ENCODE measurements around the gene BAIAP2L2.
A peak's percentile ranks its signal among the peaks of the same experiment; 100 is the strongest.

Gene BAIAP2L2

GRCh38 chr22:38114484-38115398, 4.3 kb upstream of the BAIAP2L2 start:
- no peak overlapping the region for H3K27ac ChIP-seq
- no peak overlapping the region for H3K4me3 ChIP-seq
- H3K9ac ChIP-seq (ENCODE audit: insufficient read length): no peak overlapping the region
- H3K36me3 ChIP-seq (ENCODE audit: insufficient read depth, low read length): no peaks in the 10 kb centered on the region
- TF ChIP-seq EZH2 (IDR thresholded peaks at IDR 0.05) (no peak), FOXP2 (optimal IDR thresholded peaks at IDR 0.05; ENCODE audit: control extremely low read depth, extremely low read length, insufficient read depth) (no peak), POLR2AphosphoS5 (IDR thresholded peaks at IDR 0.05; ENCODE audit: borderline replicate concordance, low read depth, low read length) (no peak)
- H3K9me3 ChIP-seq (ENCODE audit: low read depth, low read length): no peaks in the 10 kb centered on the region
- peak; percentile 18 for DNase-seq (ENCODE audit: low read depth, low spot score)

GRCh38 chr22:38112381-38112780, 1.9 kb upstream of the BAIAP2L2 start:
- Histone ChIP-seq H3K9ac (ENCODE audit: insufficient read length) (no peak overlapping the region), H3K9me3 (ENCODE audit: low read depth, low read length) (no peaks in the 10 kb centered on the region), H3K36me3 (ENCODE audit: insufficient read depth, low read length) (no peaks in the 10 kb centered on the region), H3K27ac (no peak overlapping the region), H3K4me3 (no peak overlapping the region)
- no peak for DNase-seq (ENCODE audit: low read depth, low spot score)
- TF ChIP-seq EZH2 (IDR thresholded peaks at IDR 0.05): no peak
- no peak for TF ChIP-seq POLR2AphosphoS5 (IDR thresholded peaks at IDR 0.05; ENCODE audit: borderline replicate concordance, low read depth, low read length)
- no peak for TF ChIP-seq FOXP2 (optimal IDR thresholded peaks at IDR 0.05; ENCODE audit: control extremely low read depth, extremely low read length, insufficient read depth)

DNA sequence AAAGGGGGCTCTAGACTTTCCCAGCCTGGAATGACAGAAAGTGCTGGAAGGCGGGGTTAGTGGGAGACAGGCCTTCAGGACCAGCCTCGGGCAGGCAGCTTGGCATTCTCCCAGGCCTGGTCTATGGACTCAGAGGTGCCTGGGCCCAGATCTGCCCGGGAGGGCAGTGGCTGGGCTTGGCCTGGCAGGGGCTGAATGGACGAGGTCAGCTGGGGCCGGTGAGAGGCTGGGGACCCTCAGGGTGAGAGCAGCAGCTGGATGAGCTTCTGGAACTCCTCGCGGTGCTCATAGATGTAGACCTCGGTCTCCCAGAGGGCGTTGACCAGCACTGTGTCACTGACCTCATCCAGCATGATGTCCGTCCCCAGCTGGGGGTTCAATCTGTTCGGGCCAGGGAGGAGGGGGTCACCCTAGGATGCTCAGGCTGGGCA, 1.5 kb upstream of the BAIAP2L2 start:
- H3K9ac ChIP-seq (ENCODE audit: insufficient read length): no peak overlapping the region
- no peak for DNase-seq (ENCODE audit: low read depth, low spot score)
- H3K9me3 ChIP-seq (ENCODE audit: low read depth, low read length): no peaks in the 10 kb centered on the region
- H3K4me3 ChIP-seq: no peak overlapping the region
- H3K36me3 ChIP-seq (ENCODE audit: insufficient read depth, low read length): no peaks in the 10 kb centered on the region
- no peak for TF ChIP-seq POLR2AphosphoS5 (IDR thresholded peaks at IDR 0.05; ENCODE audit: borderline replicate concordance, low read depth, low read length)
- TF ChIP-seq EZH2 (IDR thresholded peaks at IDR 0.05): no peak
- no peak for TF ChIP-seq FOXP2 (optimal IDR thresholded peaks at IDR 0.05; ENCODE audit: control extremely low read depth, extremely low read length, insufficient read depth)
- no peak overlapping the region for H3K27ac ChIP-seq

DNA sequence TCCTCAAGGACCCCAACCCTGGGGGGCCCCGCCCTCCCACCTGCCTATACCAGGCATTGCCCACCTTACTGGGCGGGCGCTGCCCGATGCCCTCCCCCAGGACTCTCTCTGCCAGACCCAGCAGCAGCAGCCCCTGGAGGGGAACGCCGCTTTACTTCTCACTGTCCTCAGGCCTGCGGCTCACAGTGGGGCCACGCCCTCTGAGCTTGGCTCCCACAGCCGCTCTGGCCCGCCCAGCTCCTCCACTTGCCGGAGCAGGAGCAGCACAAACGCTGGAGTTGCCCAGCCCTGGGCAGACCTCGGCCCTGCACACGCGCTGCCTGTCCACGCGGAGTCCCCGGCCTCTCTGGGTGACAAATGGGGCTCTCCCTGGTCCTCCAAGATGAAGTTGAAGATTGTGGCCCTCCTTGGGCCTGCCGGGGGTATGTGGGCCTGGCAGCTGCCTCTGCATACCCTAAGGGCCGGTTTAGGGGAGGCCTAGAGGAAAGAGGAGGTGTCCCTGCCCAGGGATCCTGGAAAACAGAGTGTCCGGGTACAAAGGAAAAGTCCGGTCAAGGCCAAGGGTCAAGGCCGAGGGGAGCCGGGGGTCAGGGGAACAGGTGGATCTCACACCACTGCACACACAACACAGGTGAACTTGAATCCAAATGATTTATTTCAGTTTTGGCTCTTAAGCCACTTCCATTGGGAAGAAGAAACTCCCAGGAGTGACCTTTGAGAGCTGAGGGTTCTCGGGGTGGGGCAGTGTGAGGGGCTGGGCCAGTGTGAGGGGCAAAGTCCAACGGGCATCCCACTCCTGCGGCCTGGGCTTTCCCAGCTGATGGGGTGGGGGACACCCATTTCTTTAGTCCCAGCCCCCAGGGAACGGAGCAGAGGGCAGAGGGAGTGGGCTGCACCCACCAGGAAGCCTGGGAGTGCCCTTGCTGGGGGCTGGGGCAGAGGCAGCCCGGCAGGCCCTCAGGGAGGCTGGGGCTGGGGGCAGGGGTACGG, 674 bp upstream of the BAIAP2L2 start:
- no peak overlapping the region for H3K27ac ChIP-seq
- H3K9ac ChIP-seq (ENCODE audit: insufficient read length): no peak overlapping the region
- H3K9me3 ChIP-seq (ENCODE audit: low read depth, low read length): no peaks in the 10 kb centered on the region
- no peak for TF ChIP-seq EZH2 (IDR thresholded peaks at IDR 0.05)
- no peak for TF ChIP-seq FOXP2 (optimal IDR thresholded peaks at IDR 0.05; ENCODE audit: control extremely low read depth, extremely low read length, insufficient read depth)
- no peak for TF ChIP-seq POLR2AphosphoS5 (IDR thresholded peaks at IDR 0.05; ENCODE audit: borderline replicate concordance, low read depth, low read length)
- H3K4me3 ChIP-seq: no peak overlapping the region
- H3K36me3 ChIP-seq (ENCODE audit: insufficient read depth, low read length): no peaks in the 10 kb centered on the region
- no peak for DNase-seq (ENCODE audit: low read depth, low spot score)

DNA sequence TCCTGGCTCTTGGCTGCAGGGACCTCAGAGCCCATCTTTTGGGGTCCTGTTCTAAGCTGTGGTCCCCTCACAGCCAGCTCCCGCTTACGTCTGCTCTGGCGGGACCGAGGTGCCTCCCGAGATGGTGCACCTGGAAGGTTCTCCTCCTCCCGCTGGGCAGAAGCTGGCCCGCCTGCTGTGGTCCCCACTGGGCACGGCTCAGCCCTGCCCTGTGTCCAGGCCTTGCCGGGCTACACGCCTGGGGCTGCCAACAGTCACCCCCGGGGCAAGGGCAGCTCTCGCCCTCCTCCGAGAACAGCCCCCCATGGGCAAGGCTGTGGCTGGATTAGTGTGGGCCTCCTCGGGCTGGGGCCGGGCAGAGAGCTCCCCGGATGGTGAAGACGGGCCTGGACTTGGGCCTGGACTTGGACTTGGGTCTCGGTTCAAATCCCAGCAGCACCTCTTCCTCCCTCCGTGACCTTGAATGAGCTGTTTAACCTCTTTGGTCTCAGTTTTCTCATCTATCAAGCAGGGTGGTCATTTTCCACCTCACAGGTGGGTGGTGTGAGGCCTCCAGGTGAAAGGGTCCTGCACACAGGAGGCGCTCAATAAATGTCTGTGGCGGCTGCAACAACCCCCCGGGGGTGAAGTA, 998 bp downstream of the BAIAP2L2 start:
- Histone ChIP-seq H3K27ac (no peak overlapping the region), H3K4me3 (no peak overlapping the region), H3K9ac (ENCODE audit: insufficient read length) (no peak overlapping the region), H3K9me3 (ENCODE audit: low read depth, low read length) (no peaks in the 10 kb centered on the region), H3K36me3 (ENCODE audit: insufficient read depth, low read length) (no peaks in the 10 kb centered on the region)
- no peak for TF ChIP-seq POLR2AphosphoS5 (IDR thresholded peaks at IDR 0.05; ENCODE audit: borderline replicate concordance, low read depth, low read length)
- TF ChIP-seq EZH2 (IDR thresholded peaks at IDR 0.05): no peak
- no peak for TF ChIP-seq FOXP2 (optimal IDR thresholded peaks at IDR 0.05; ENCODE audit: control extremely low read depth, extremely low read length, insufficient read depth)
- no peak for DNase-seq (ENCODE audit: low read depth, low spot score)

GRCh38 chr22:38108561-38109319, 1.7 kb downstream of the BAIAP2L2 start:
- Histone ChIP-seq H3K4me3 (no peak overlapping the region), H3K36me3 (ENCODE audit: insufficient read depth, low read length) (no peaks in the 10 kb centered on the region)

More at GRCh38 chr22:38108561-38109319, 1.7 kb downstream of the BAIAP2L2 start:
- Histone ChIP-seq H3K9me3 (ENCODE audit: low read depth, low read length) (no peaks in the 10 kb centered on the region), H3K27ac (no peak overlapping the region), H3K9ac (ENCODE audit: insufficient read length) (no peak overlapping the region)
- no peak for DNase-seq (ENCODE audit: low read depth, low spot score)
- TF ChIP-seq FOXP2 (optimal IDR thresholded peaks at IDR 0.05; ENCODE audit: control extremely low read depth, extremely low read length, insufficient read depth) (no peak), POLR2AphosphoS5 (IDR thresholded peaks at IDR 0.05; ENCODE audit: borderline replicate concordance, low read depth, low read length) (no peak), EZH2 (IDR thresholded peaks at IDR 0.05) (no peak)

Data from SK-N-MC (cell line).